Mucosa of rectum (tissue), 2 donors: Measurements from ENCODE around the gene COG7.

Experiments
- H3K27ac ChIP-seq, 2 donors: one replicate each; pipeline ENCODE4 v1.7.0; 2013; ENCODE audit warnings: inconsistent platforms in 2 of 2, low read depth in 2 of 2, low read length in 2 of 2
- H3K27me3 ChIP-seq, 2 donors: one replicate each; pipeline ENCODE4 v1.7.0; 2013; ENCODE audit warnings: low read length in 2 of 2; ENCODE audit not compliant: control insufficient read depth in 2 of 2, insufficient read depth in 2 of 2
- H3K36me3 ChIP-seq, 2 donors: one replicate each; pipeline ENCODE4 v1.7.0; 2013; ENCODE audit warnings: low read length in 2 of 2; ENCODE audit not compliant: control insufficient read depth in 2 of 2, insufficient read depth in 2 of 2
- H3K4me1 ChIP-seq, 2 donors: one replicate each; pipeline ENCODE4 v1.7.0; 2013; ENCODE audit warnings: low read length in 2 of 2, mild to moderate bottlenecking in 1 of 2; ENCODE audit not compliant: control insufficient read depth in 2 of 2, insufficient read depth in 2 of 2
- H3K4me3 ChIP-seq, 2 donors: one replicate each; pipeline ENCODE4 v1.7.0; 2013; ENCODE audit warnings: low read length in 2 of 2
- H3K9ac ChIP-seq, 2 donors: one replicate each; pipeline ENCODE4 v1.7.0; 2013; ENCODE audit warnings: low read length in 2 of 2, low read depth in 1 of 2, mild to moderate bottlenecking in 1 of 2
- H3K9me3 ChIP-seq, 2 donors: one replicate each; pipeline ENCODE4 v1.7.0; 2013; ENCODE audit warnings: low read length in 2 of 2; ENCODE audit not compliant: control insufficient read depth in 2 of 2
- donor health status: healthy.
- donor health status: Normal muscosa, but diverticular disease.

Gene COG7

DNA sequence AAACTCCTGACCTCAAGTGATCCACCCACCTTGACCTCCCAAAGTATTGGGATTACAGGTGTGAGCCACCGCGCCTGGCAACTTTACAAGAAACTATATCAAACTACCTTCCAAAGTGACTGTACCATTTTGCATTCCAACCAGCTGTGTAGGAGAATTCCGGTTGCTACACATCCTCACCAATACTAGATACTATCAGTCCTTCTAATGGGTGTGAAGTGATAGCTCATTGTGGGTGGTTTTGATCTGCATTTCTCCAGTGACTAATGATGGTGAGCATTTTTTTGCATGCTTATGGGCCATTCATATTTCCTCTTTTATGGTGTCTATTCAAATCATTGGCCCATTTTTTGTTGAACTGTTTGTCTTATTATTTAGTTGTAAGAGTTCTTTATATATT is 113.2 kb downstream of the COG7 start:
- Histone ChIP-seq H3K9me3 (no peaks in the 10 kb centered on the region), H3K36me3 (no peaks in the 10 kb centered on the region), H3K27me3 (no peaks in the 10 kb centered on the region), H3K27ac (no peak overlapping the region), H3K4me1 (peaks cover 15 to 33% of the 10 kb centered on the region in 2 donors), H3K9ac (no peak overlapping the region), H3K4me3 (no peak overlapping the region)
